PC-9 (cell line): Measurements from ENCODE around the gene ZNFX1. TPM values are rescaled to one million over a fixed set of nuclear protein-coding genes. Genes with fewer than 3 reads are reported as not detected.
"Not testable (repeated sequence)": the region's sequence is repeated elsewhere in the genome, so short reads cannot be mapped to it uniquely, and the experiment has no call there.

ENCODE experiments used
- BruUV-seq: library from RNA; stranded (reverse); fragments of 400-500 nt; replicated peaks from 2 replicates; lab custom pipeline; 2021; lab: Mats Ljungman, UMichigan
- CTCF ChIA-PET: fragments of 300-600 bp; sonication (Branson Sonifier 250); formaldehyde crosslinking; loops from one replicate; lab custom pipeline; 2022; ENCODE audit warnings: antibody characterized with exemption; lab: Charles Lee
- POLR2A ChIA-PET: fragments of 300-600 bp; sonication (Branson Sonifier 250); formaldehyde crosslinking; loops from one replicate; lab custom pipeline; 2022; ENCODE audit warnings: antibody characterized with exemption; ENCODE audit not compliant: unreplicated experiment; lab: Charles Lee
- DNase-seq, 2 experiments: peaks; one replicate each; pipeline versions ENCODE4 v3.0.0 to v3.0.0-alpha.2; 2015 to 2022; ENCODE audit warnings: mixed read lengths in 1 of 2
- H2AFZ ChIP-seq: fragments of 200-600 bp; sonication (generic); 2 replicates; pipeline ENCODE4 v1.8.1; 2017; ENCODE audit warnings: antibody characterized with exemption
- H3F3A ChIP-seq: fragments of 200-600 bp; sonication (generic); 2 replicates; pipeline ENCODE4 v1.8.1; 2017; ENCODE audit warnings: antibody characterized with exemption, mild to moderate bottlenecking, low read depth; ENCODE audit not compliant: insufficient read depth
- H3K27ac ChIP-seq: fragments of 200-600 bp; sonication (generic); 2 replicates; pipeline ENCODE4 v1.6.1; 2016; ENCODE audit warnings: mixed run types
- H3K27me3 ChIP-seq: fragments of 200-600 bp; sonication (generic); 2 replicates; pipeline ENCODE4 v1.6.1; 2016; ENCODE audit warnings: low read depth, mixed run types; ENCODE audit not compliant: insufficient read depth
- H3K36me3 ChIP-seq: fragments of 200-600 bp; sonication (generic); 2 replicates; pipeline ENCODE4 v1.6.1; 2016; ENCODE audit warnings: low read depth, mixed run types
- H3K4me1 ChIP-seq: fragments of 200-600 bp; sonication (generic); replicated peaks from 2 replicates; pipeline ENCODE4 v1.6.1; 2016; ENCODE audit warnings: mixed run types; ENCODE audit not compliant: insufficient read depth
- H3K4me2 ChIP-seq: fragments of 200-600 bp; sonication (generic); 2 replicates; pipeline ENCODE4 v1.6.1; 2017; ENCODE audit warnings: mixed run types
- H3K4me3 ChIP-seq: fragments of 200-600 bp; sonication (generic); 2 replicates; pipeline ENCODE4 v1.6.1; 2016; ENCODE audit warnings: mixed run types
- H3K79me2 ChIP-seq: fragments of 200-600 bp; sonication (generic); 2 replicates; pipeline ENCODE4 v1.6.1; 2017; ENCODE audit warnings: low read depth, mixed run types
- H3K9me2 ChIP-seq: fragments of 200-600 bp; sonication (generic); 2 replicates; pipeline ENCODE4 v1.8.1; 2017; ENCODE audit warnings: mild to moderate bottlenecking; ENCODE audit not compliant: insufficient read depth
- H3K9me3 ChIP-seq: fragments of 200-600 bp; sonication (generic); 2 replicates; pipeline ENCODE4 v1.8.1; 2016; ENCODE audit warnings: low read depth; ENCODE audit not compliant: insufficient read depth
- H4K20me1 ChIP-seq: fragments of 200-600 bp; sonication (generic); 2 replicates; pipeline ENCODE4 v1.8.1; 2017; ENCODE audit not compliant: insufficient read depth
- CTCF ChIP-seq: fragments of 200-600 bp; sonication (generic); conservative IDR thresholded peaks from 2 replicates; pipeline ENCODE4 v1.6.1; 2017; ENCODE audit warnings: mixed run types, antibody characterized with exemption, mild to moderate bottlenecking, moderate library complexity
- EZH2 ChIP-seq: fragments of 200-600 bp; sonication (generic); IDR thresholded peaks from 2 replicates; pipeline ENCODE4 v1.8.0; 2017; ENCODE audit warnings: antibody characterized with exemption, low read depth
- intact Hi-C: fragments of 100-400 bp; cut with micrococcal nuclease; formaldehyde crosslinking; loops from one replicate; pipeline ENCODE4 v1.10.0; 2022; ENCODE audit not compliant: unreplicated experiment
- total RNA-seq: library from RNA; stranded (reverse); gene quantifications from 2 replicates; pipeline ENCODE4 v1.2.3, GENCODE V29; 2021

The ZNFX1 gene
- total RNA-seq, 1 experiment from 2014 or later, result 29.7 TPM

DNA sequence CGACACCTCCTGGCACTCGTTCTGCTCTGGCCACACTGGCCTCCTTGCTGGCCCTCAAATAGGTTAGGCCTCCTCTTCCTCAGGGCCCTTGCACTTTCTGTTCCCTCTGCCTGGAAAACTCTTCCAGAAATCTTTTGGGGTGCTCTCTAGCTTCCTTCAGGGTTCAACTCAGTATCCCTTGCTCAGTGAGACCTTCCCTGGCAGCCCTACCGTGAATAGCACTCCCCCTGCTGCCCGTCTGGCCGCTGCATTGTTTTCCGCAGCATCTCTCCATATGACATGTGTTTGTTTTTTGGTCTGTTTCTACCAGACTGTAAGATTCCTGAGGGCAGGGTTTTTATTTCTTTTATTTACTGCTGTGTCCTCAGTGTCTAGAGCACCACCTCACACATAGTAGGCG lies 52.0 kb downstream of the ZNFX1 start:
- Histone ChIP-seq H3K27me3 (no peaks in the 10 kb centered on the region), H4K20me1 (no peaks in the 10 kb centered on the region; the same call in 1 of the 2 replicates), H3F3A (no peaks in the 10 kb centered on the region), H3K4me1 (no peaks in the 10 kb centered on the region), H3K9me2 (no peaks in the 10 kb centered on the region), H3K27ac (no peak overlapping the region), H3K79me2 (peaks cover 11% of the 10 kb centered on the region), H3K4me2 (no peak overlapping the region), H3K36me3 (peaks cover 48% of the 10 kb centered on the region), H3K9me3 (no peaks in the 10 kb centered on the region), H2AFZ (no peak overlapping the region), H3K4me3 (no peak overlapping the region)
- POLR2A ChIA-PET, result no interaction called here
- BruUV-seq, result no TSS peak
- intact Hi-C loops, result no loop called here
- DNase-seq, result no peak
- CTCF ChIA-PET, result no interaction called here
- TF ChIP-seq CTCF (no peak), EZH2 (no peak)

GRCh38 chr20:49219924-49220831 lies 57.7 kb downstream of the ZNFX1 start:
- no peaks in the 10 kb centered on the region for H3K9me2 ChIP-seq
- CTCF ChIA-PET, result no interaction called here
- POLR2A ChIA-PET, result no interaction called here
- H2AFZ ChIP-seq, result peak overlapping the region; percentile 93
- intact Hi-C loops, result no loop called here
- peak overlapping the region; percentile 74 for H3K4me2 ChIP-seq
- H3F3A ChIP-seq, result no peaks in the 10 kb centered on the region
- H3K27ac ChIP-seq, result no peak overlapping the region; the same call in 1 of the 2 replicates
- peak overlapping the region; percentile 71 for H3K4me3 ChIP-seq
- TF ChIP-seq CTCF (no peak), EZH2 (no peak)
- no peak for DNase-seq
- peaks cover 26% of the 10 kb centered on the region for H3K36me3 ChIP-seq
- BruUV-seq, result no TSS peak
- peaks cover 27% of the 10 kb centered on the region for H3K79me2 ChIP-seq
- no peaks in the 10 kb centered on the region for H3K27me3 ChIP-seq
- no peaks in the 10 kb centered on the region for H3K9me3 ChIP-seq
- H4K20me1 ChIP-seq, result no peaks in the 10 kb centered on the region
- peaks cover 12% of the 10 kb centered on the region for H3K4me1 ChIP-seq

DNA sequence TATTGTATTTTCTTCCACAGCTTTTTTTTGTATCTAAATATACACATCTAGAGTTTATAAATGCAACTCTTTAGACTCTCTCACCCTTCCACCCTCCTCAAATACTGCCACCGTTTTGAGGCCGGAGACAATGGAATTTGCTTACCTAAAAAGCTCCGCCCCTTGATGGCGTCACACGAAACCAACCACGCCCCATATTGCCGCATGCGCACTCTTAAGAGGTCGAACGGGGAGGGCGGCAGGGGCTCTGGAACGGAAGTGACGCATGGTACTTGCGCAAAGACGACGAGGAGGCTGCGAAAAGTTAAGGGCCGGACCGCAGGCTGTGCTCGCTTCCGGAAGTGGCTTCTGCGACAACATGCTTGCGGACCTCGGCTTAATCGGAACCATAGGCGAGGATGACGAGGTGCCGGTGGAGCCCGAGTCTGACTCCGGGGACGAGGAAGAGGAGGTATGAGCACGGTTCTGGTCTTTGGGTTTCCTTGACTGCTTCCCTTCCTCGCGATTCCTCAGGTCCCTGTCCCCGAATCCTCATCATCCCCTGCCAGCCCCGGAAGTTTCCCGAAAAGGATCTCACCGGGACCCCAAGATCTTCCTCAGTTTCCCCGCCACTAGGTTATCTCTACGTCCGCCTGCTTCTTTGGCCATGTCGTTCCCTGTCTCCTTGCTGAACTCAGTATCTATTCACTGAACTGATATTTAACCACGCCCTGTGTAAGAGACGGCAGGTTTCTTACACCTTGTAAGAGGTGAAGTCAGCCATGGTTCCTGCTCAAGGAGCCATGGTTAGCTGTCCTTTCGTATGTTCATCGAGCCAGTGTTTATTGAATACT lies 58.5 kb downstream of the ZNFX1 start, which contains the start of gene DDX27:
Gene DDX27 (plus strand): TSS at position 326 of the 833 bp plus-strand sequence. CDS start 33 bp downstream, at position 359.
- Histone ChIP-seq H2AFZ (peak within 1 kb of the TSS; percentile 93), H3K27me3 (no peaks in the 10 kb centered on the region), H3F3A (no peaks in the 10 kb centered on the region), H3K36me3 (peaks cover 26% of the 10 kb centered on the region), H3K4me2 (peak within 1 kb of the TSS; percentile 74), H3K4me1 (peaks cover 12% of the 10 kb centered on the region), H3K9me3 (no peaks in the 10 kb centered on the region), H3K9me2 (no peaks in the 10 kb centered on the region), H3K27ac (peak within 1 kb of the TSS; percentile 53), H3K79me2 (peaks cover 27% of the 10 kb centered on the region), H3K4me3 (peak within 1 kb of the TSS; percentile 71), H4K20me1 (no peaks in the 10 kb centered on the region)
- ChIA-PET CTCF (interaction anchor here (0.6 kb wide), 1 partner anchor 31 kb away, joined by 16 read pairs; no protein-coding TSS in a partner anchor), POLR2A (interaction anchor here (0.6 to 1.1 kb wide), 5 partner anchors 43 to 297 kb away, joined by 3 to 5 read pairs (median 3); no protein-coding TSS in a partner anchor)
- DNase-seq, result peak; percentile 96 to 98
- intact Hi-C loops, result no loop called here
- no peak for TF ChIP-seq EZH2
- TF ChIP-seq CTCF, result no peak
- TSS peak; percentile 66 for BruUV-seq

DNA sequence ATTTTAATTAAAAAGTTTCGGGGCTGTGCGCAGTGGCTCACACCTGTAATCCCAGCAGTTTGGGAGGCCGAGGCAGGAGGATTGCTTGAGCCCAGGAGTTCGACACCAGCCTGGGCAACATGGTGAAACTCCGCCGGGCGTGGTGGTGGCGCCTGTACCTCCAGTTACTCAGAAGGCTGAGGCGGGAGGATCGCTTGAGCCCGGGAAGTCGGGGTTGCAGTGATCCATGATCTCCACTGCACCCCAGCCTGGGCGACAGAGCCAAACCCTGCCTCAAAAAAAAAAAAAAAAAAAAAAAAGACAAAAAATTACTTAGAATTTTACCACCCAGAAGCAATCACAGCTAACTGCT lies 59.1 kb downstream of the ZNFX1 start:
- intact Hi-C loops, H3K9me2 ChIP-seq, H3F3A ChIP-seq, H3K9me3 ChIP-seq, H4K20me1 ChIP-seq, H3K27me3 ChIP-seq: not testable (repeated sequence)
- Histone ChIP-seq H3K27ac (peak overlapping the region; percentile 53), H2AFZ (peak overlapping the region; percentile 71), H3K79me2 (peaks cover 27% of the 10 kb centered on the region), H3K36me3 (peaks cover 24% of the 10 kb centered on the region), H3K4me2 (peak overlapping the region; percentile 55), H3K4me1 (peaks cover 12% of the 10 kb centered on the region), H3K4me3 (peak overlapping the region; percentile 71; the same call in 1 of the 2 replicates)
- peak in 1 of 2 experiments; percentile 14 for DNase-seq
- BruUV-seq, result TSS peak; percentile 99
- CTCF ChIA-PET, result interaction anchor here (0.6 to 0.7 kb wide), 3 partner anchors 30 to 42 kb away, joined by 3 to 16 read pairs (median 3); no protein-coding TSS in a partner anchor
- POLR2A ChIA-PET, result interaction anchor here (0.6 to 1.1 kb wide), 3 partner anchors 100 to 297 kb away, joined by 3 to 5 read pairs (median 4); no protein-coding TSS in a partner anchor
